ENCODE data around the gene XYLT1.
"Not testable (repeated sequence)": the region's sequence is repeated elsewhere in the genome, so short reads cannot be mapped to it uniquely, and the experiment has no call there.

The XYLT1 gene

DNA sequence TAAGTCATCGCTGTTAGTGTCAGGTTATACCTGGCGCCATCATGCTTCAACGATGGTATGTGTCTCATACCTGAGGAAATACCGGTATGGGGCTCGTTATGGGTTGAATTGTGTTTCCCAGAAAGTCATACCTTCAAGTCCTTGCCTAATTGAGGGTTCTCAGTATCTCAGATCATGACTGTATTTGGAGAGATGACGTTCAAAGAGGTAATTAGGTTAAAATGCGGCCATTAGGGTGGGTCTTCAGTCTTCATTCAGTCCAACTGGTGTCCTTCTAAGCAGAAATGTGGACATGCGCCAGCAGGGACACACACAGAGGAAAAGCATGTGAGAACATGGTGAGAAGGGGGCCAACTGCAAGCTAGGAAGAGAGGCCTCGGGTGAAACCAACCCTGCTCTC is 37.5 kb upstream of the XYLT1 start (continued):
- no peak for TF ChIP-seq ZBTB7A (tag by site-specific recombination; IDR thresholded peaks at IDR 0.05; ENCODE audit: low read depth)

DNA sequence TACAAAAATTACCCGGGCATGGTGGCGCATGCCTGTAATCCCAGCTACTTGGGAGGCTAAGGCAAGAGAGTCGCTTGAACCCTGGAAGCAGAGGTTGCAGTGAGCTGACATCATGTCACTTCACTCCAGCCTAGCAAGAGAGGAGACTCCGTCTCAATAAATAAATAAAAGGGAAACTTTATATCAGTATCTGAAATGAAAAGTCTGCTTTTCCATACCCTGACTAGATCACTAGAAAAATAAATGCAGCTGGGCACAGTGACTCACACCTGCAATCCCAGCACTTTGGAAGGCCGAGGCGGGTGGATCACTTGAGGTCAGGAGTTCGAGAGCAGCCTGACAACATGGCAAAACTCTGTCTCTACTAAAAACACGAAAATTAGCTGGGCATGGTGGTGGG is 36.8 kb upstream of the XYLT1 start:
- H3K4me1 ChIP-seq (ENCODE audit: control insufficient read depth, insufficient read depth, low read length); POLR2A ChIA-PET; CTCF ChIA-PET: not testable (repeated sequence)

DNA sequence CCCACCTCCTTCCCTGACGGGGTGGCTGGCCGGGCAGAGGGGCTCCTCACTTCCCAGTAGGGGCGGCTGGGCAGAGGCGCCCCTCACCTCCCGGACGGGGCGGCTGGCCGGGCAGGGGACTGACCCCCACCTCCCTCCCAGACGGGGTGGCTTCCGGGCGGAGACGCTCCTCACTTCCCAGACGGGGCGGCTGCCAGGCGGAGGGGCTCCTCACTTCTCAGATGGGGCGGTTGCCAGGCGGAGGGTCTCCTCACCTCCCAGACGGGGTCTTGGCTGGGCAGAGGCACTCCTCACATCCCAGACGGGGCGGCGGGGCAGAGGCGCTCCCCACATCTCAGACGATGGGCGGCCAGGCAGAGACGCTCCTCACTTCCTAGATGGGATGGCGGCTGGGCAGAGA is 35.1 kb upstream of the XYLT1 start:
- POLR2A ChIA-PET, CTCF ChIA-PET: not testable (repeated sequence)

More for the DNA sequence above, 36.8 kb upstream of the XYLT1 start:
- H3K9me3 ChIP-seq (ENCODE audit: control insufficient read depth, insufficient read depth, low read depth, low read length); H3K27ac ChIP-seq (ENCODE audit: extremely low read depth, low read depth, low read length); H3K4me3 ChIP-seq (ENCODE audit: low read depth, low read length); H3K36me3 ChIP-seq (ENCODE audit: control insufficient read depth in 2 of 2, insufficient read depth in 1 of 2, low read length in 2 of 2): not testable (repeated sequence)

DNA sequence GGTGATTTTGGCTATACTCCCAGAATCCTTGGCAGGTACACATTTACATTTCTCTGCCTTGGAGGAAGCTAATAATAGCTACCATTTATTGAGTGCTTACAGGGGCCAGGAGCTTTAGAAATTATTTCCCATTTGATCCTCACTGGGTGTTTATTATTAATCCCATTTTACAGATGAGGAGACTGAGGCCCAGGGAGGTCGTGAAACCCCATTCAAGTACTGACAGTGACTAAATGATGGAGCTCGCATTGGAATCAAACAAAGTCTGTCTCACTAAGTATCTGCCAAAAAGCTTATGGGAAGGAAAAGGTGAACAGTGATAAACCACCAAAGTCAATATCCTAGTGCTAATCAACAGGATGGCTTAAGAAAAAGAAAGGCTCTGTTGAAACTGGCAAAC is 33.3 kb upstream of the XYLT1 start:
- H3K27ac ChIP-seq (ENCODE audit: extremely low read depth, low read depth, low read length): no peak overlapping the region
- no peaks in the 10 kb centered on the region for H3K9me3 ChIP-seq (ENCODE audit: control insufficient read depth, insufficient read depth, low read depth, low read length)
- no peaks in the 10 kb centered on the region for H3K36me3 ChIP-seq (ENCODE audit: control insufficient read depth in 2 of 2, insufficient read depth in 1 of 2, low read length in 2 of 2)
- H3K4me1 ChIP-seq (ENCODE audit: control insufficient read depth, insufficient read depth, low read length): no peaks in the 10 kb centered on the region
- no peak overlapping the region for H3K4me3 ChIP-seq (ENCODE audit: low read depth, low read length)
- POLR2A ChIA-PET: no interaction called here
- CTCF ChIA-PET: no interaction called here
- TF ChIP-seq ZNF274 (IDR thresholded peaks at IDR 0.05; ENCODE audit: low read length): no peak
- no peak for TF ChIP-seq ZNF274 (tag by site-specific recombination; IDR thresholded peaks at IDR 0.05; ENCODE audit: borderline replicate concordance)
- no peak for TF ChIP-seq IKZF3 (tag by site-specific recombination; IDR thresholded peaks at IDR 0.05)
- no peak for TF ChIP-seq ZNF530 (tag by site-specific recombination; IDR thresholded peaks at IDR 0.05; ENCODE audit: low read depth)
- no peak for TF ChIP-seq ZNF555 (tag by site-specific recombination; conservative IDR thresholded peaks at IDR 0.05)
- no peak for TF ChIP-seq ZNF843 (tag by site-specific recombination; IDR thresholded peaks at IDR 0.05)
- no peak for TF ChIP-seq ZNF658 (tag by site-specific recombination; IDR thresholded peaks at IDR 0.05)
- no peak for TF ChIP-seq ZNF174 (tag by site-specific recombination; IDR thresholded peaks at IDR 0.05)
- no peak for TF ChIP-seq ZFP69B (tag by site-specific recombination; IDR thresholded peaks at IDR 0.05)
- TF ChIP-seq ZNF629 (tag by site-specific recombination; IDR thresholded peaks at IDR 0.05): no peak
- TF ChIP-seq, protein P1, sequence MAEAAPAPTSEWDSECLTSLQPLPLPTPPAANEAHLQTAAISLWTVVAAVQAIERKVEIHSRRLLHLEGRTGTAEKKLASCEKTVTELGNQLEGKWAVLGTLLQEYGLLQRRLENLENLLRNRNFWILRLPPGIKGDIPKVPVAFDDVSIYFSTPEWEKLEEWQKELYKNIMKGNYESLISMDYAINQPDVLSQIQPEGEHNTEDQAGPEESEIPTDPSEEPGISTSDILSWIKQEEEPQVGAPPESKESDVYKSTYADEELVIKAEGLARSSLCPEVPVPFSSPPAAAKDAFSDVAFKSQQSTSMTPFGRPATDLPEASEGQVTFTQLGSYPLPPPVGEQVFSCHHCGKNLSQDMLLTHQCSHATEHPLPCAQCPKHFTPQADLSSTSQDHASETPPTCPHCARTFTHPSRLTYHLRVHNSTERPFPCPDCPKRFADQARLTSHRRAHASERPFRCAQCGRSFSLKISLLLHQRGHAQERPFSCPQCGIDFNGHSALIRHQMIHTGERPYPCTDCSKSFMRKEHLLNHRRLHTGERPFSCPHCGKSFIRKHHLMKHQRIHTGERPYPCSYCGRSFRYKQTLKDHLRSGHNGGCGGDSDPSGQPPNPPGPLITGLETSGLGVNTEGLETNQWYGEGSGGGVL (tag by site-specific recombination; IDR thresholded peaks at IDR 0.05): no peak
- no peak for TF ChIP-seq YY1 (tag by site-specific recombination; IDR thresholded peaks at IDR 0.05)
- no peak for TF ChIP-seq ZNF776 (tag by site-specific recombination; IDR thresholded peaks at IDR 0.05; ENCODE audit: borderline replicate concordance)
- TF ChIP-seq ZNF354C (tag by site-specific recombination; IDR thresholded peaks at IDR 0.05; ENCODE audit: borderline replicate concordance, low read depth): no peak
- TF ChIP-seq SCRT1 (tag by site-specific recombination; IDR thresholded peaks at IDR 0.05; ENCODE audit: borderline replicate concordance): no peak
- TF ChIP-seq ZNF2 (tag by site-specific recombination; IDR thresholded peaks at IDR 0.05): no peak
- TF ChIP-seq, protein P2, sequence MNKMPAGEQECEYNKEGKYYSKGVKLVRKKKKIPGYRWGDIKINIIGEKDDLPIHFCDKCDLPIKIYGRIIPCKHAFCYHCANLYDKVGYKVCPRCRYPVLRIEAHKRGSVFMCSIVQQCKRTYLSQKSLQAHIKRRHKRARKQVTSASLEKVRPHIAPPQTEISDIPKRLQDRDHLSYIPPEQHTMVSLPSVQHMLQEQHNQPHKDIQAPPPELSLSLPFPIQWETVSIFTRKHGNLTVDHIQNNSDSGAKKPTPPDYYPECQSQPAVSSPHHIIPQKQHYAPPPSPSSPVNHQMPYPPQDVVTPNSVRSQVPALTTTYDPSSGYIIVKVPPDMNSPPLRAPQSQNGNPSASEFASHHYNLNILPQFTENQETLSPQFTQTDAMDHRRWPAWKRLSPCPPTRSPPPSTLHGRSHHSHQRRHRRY (tag by site-specific recombination; IDR thresholded peaks at IDR 0.05): no peak
- TF ChIP-seq ZBTB1 (tag by site-specific recombination; IDR thresholded peaks at IDR 0.05): no peak

More for the DNA sequence above, 35.1 kb upstream of the XYLT1 start:
- not testable (repeated sequence) for H3K27ac ChIP-seq (ENCODE audit: extremely low read depth, low read depth, low read length); H3K4me3 ChIP-seq (ENCODE audit: low read depth, low read length); H3K9me3 ChIP-seq (ENCODE audit: control insufficient read depth, insufficient read depth, low read depth, low read length); H3K4me1 ChIP-seq (ENCODE audit: control insufficient read depth, insufficient read depth, low read length); H3K36me3 ChIP-seq (ENCODE audit: control insufficient read depth in 2 of 2, insufficient read depth in 1 of 2, low read length in 2 of 2)

Measured in HEK293 (cell line).